Measurements from ENCODE around the gene ADPRHL1.
A peak's percentile ranks its signal among the peaks of the same experiment; 100 is the strongest.

The ADPRHL1 gene

GRCh38 chr13:113452942-113453901 lies at the start of gene ADPRHL1:
TSS of gene ADPRHL1 (minus strand) at chr13:113453488. CDS start at chr13:113453437, 51 bp downstream.
- DNase-seq = no peak

GRCh38 chr13:113502686-113503085 lies 49.4 kb upstream of the ADPRHL1 start:
- no peak for DNase-seq

- no peak for DNase-seq
Observed at GRCh38 chr13:113500530-113501265, 47.4 kb upstream of the ADPRHL1 start.

GRCh38 chr13:113499936-113500335 lies 46.6 kb upstream of the ADPRHL1 start:
- no peak for DNase-seq

GRCh38 chr13:113498905-113499304 lies 45.6 kb upstream of the ADPRHL1 start:
- DNase-seq = no peak

- no peak for DNase-seq
Observed at GRCh38 chr13:113497217-113497616, 43.9 kb upstream of the ADPRHL1 start.

- no peak for DNase-seq
Observed at GRCh38 chr13:113495494-113496210, 42.4 kb upstream of the ADPRHL1 start.

- DNase-seq = no peak
Observed at GRCh38 chr13:113493315-113493951, 40.1 kb upstream of the ADPRHL1 start.

- no peak for DNase-seq
Observed at GRCh38 chr13:113491982-113492381, 38.7 kb upstream of the ADPRHL1 start.

GRCh38 chr13:113491418-113491883 lies 38.2 kb upstream of the ADPRHL1 start:
- no peak for DNase-seq

- DNase-seq = peak; percentile 39
Observed at GRCh38 chr13:113490496-113491417, 37.5 kb upstream of the ADPRHL1 start, which contains the start of gene DCUN1D2. TSS of gene DCUN1D2 (minus strand) at chr13:113490711. CDS start at chr13:113490669, 42 bp downstream.

GRCh38 chr13:113489549-113490495 lies 36.5 kb upstream of the ADPRHL1 start:
- no peak for DNase-seq

GRCh38 chr13:113489171-113489548 lies 35.9 kb upstream of the ADPRHL1 start:
- DNase-seq = no peak

- no peak for DNase-seq
Observed at GRCh38 chr13:113488283-113488682, 35.0 kb upstream of the ADPRHL1 start.

- no peak for DNase-seq
Observed at GRCh38 chr13:113486698-113487097, 33.4 kb upstream of the ADPRHL1 start.

GRCh38 chr13:113485545-113485944 lies 32.3 kb upstream of the ADPRHL1 start:
- DNase-seq = no peak

- DNase-seq = no peak
Observed at GRCh38 chr13:113483504-113484293, 30.4 kb upstream of the ADPRHL1 start.

GRCh38 chr13:113483081-113483480 lies 29.8 kb upstream of the ADPRHL1 start:
- DNase-seq = no peak

- DNase-seq = no peak
Observed at GRCh38 chr13:113479179-113479578, 25.9 kb upstream of the ADPRHL1 start.

Measured in NCI-H1694 (cell line).